Activated CD4-positive, alpha-beta T cell treated with anti-CD3 and anti-CD28 coated beads for 36 hours (primary cell): ENCODE results near the gene KLLN. TPM values are rescaled to one million over a fixed set of nuclear protein-coding genes. Genes with fewer than 3 reads are reported as not detected.
A peak's percentile ranks its signal among the peaks of the same experiment; 100 is the strongest.
"Not testable (repeated sequence)": the region's sequence is repeated elsewhere in the genome, so short reads cannot be mapped to it uniquely, and the experiment has no call there.

ENCODE experiments used
- ATAC-seq: fragments of 200-7000 bp; cut with Tn5 transposase; one replicate; pipeline ENCODE4 v1.10.0; 2021; ENCODE audit warnings: mild to moderate bottlenecking, moderate library complexity
- CTCF ChIA-PET: fragments of 350-600 bp; sonication (Branson Sonifier 250); formaldehyde crosslinking; loops from one replicate; lab custom pipeline; 2021; ENCODE audit warnings: antibody characterized with exemption; lab: Charles Lee
- POLR2A ChIA-PET: fragments of 350-600 bp; sonication (Branson Sonifier 250); formaldehyde crosslinking; loops from one replicate; lab custom pipeline; 2021; ENCODE audit warnings: antibody characterized with exemption, inconsistent platforms; lab: Charles Lee
- DNase-seq: peaks from one replicate; pipeline ENCODE4 v3.0.0-alpha.2; 2020
- H3K27ac Mint-ChIP-seq: one replicate; pipeline ENCODE4 v1.8.0; 2021; ENCODE audit warnings: mixed read lengths
- H3K27me3 Mint-ChIP-seq: one replicate; pipeline ENCODE4 v1.8.0; 2021; ENCODE audit warnings: mixed read lengths
- H3K36me3 Mint-ChIP-seq: one replicate; pipeline ENCODE4 v1.8.0; 2021; ENCODE audit warnings: low read depth, mixed read lengths
- H3K4me1 Mint-ChIP-seq: one replicate; pipeline ENCODE4 v1.8.0; 2021; ENCODE audit warnings: mixed read lengths
- H3K4me3 Mint-ChIP-seq: one replicate; pipeline ENCODE4 v1.8.0; 2021; ENCODE audit warnings: mild to moderate bottlenecking, moderate library complexity, mixed read lengths
- H3K9me3 Mint-ChIP-seq: one replicate; pipeline ENCODE4 v1.8.0; 2021; ENCODE audit warnings: low read depth, mixed read lengths
- intact Hi-C, 2 experiments: fragments of 100-400 bp; cut with DNase I in 1 of 2; cut with micrococcal nuclease in 1 of 2; formaldehyde crosslinking; loops; one replicate each; pipeline versions ENCODE4 v1.14.2 to v1.15.1; 2022 to 2024; cut with DNase I, micrococcal nuclease
- total RNA-seq, 2 experiments: library from RNA; stranded (reverse); gene quantifications; one replicate each; pipeline ENCODE4 v1.2.3, GENCODE V29; 2021

The KLLN gene
- total RNA-seq, 2 experiments from 2014 or later = 0.30 to 0.34 TPM

DNA sequence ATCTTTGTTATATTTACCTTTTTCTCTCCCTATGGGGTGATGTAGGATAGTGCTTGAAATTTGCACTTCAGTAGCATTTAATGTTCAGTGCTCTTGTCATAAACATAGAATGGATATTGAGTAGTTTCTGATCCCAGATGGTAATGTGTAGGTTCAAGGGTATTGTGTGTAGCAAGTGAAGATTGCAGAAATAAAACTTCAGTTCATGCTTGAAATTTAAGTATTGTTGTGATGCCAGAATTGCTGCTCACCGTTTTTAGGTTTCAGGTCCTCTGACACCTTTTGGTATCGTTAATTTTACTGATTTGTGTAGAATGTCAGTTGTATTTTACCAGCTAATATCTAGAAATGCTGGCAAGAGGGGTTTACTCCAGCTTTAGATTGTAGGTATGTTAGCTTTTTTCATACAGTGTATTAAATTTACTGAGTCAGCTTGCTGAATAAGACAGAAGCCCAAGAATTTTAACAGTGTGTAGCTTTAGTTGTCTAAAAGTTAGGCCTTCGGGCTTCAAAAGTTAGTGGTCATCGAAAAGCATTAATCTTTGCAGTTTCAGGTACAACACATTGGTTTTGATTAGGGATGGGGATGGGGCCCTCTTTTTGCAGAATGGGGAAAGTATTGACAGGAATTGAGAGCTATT is 2.0 kb upstream of the KLLN start:
- Mint-ChIP-seq H3K27me3 (no peaks in the 10 kb centered on the region), H3K27ac (peak overlapping the region; percentile 88), H3K4me3 (peak overlapping the region; percentile 91), H3K4me1 (peaks cover 47% of the 10 kb centered on the region), H3K9me3 (no peaks in the 10 kb centered on the region), H3K36me3 (peaks cover 24% of the 10 kb centered on the region)
- no peak for ATAC-seq
- intact Hi-C loops = loop anchor here in 1 of 2 experiments (10.0 kb wide), 2 partner anchors 771 to 1129 kb away; partner anchors contain the start of genes FAS, GLUD1 and SHLD2
- ChIA-PET POLR2A (interaction anchor here (1.3 kb wide), 1 partner anchor 226 kb away, joined by 6 read pairs; no protein-coding TSS in a partner anchor), CTCF (interaction anchor here (0.6 to 1.5 kb wide), 6 partner anchors 9 to 251 kb away, joined by 3 to 5 read pairs (median 4); partner anchors contain the start of gene ATAD1)
- no peak for DNase-seq

DNA sequence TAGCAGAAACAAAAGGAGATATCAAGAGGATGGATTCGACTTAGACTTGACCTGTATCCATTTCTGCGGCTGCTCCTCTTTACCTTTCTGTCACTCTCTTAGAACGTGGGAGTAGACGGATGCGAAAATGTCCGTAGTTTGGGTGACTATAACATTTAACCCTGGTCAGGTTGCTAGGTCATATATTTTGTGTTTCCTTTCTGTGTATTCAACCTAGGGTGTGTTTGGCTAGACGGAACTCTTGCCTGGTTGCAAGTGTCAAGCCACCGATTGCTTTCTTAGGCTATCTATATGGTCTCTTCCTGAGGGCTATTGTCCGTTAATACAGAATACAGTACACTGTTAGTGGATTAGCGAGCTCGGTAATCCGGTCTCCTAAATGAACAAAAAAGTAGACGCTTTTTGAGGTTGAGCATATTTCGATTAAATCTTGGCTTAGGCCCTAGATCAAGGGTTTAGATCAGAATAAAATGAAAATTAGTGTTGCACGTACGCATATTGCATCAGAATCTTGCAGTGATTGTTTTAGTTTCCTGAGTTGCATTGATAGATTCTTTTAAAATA is 1.2 kb upstream of the KLLN start:
- peaks cover 45% of the 10 kb centered on the region for H3K4me1 Mint-ChIP-seq
- CTCF ChIA-PET = no interaction called here
- intact Hi-C loops = loop anchor here (5.0 to 10.0 kb wide), 5 partner anchors 63 to 1130 kb away; partner anchors contain the start of genes FAS (in 1 of the 2), GLUD1 (in 1 of the 2) and SHLD2 (in 1 of the 2)
- peak overlapping the region; percentile 91 for H3K4me3 Mint-ChIP-seq
- peak overlapping the region; percentile 88 for H3K27ac Mint-ChIP-seq
- DNase-seq (no peak), ATAC-seq (no peak)
- H3K36me3 Mint-ChIP-seq = peaks cover 24% of the 10 kb centered on the region
- POLR2A ChIA-PET = no interaction called here
- H3K27me3 Mint-ChIP-seq = no peaks in the 10 kb centered on the region
- H3K9me3 Mint-ChIP-seq = no peaks in the 10 kb centered on the region

DNA sequence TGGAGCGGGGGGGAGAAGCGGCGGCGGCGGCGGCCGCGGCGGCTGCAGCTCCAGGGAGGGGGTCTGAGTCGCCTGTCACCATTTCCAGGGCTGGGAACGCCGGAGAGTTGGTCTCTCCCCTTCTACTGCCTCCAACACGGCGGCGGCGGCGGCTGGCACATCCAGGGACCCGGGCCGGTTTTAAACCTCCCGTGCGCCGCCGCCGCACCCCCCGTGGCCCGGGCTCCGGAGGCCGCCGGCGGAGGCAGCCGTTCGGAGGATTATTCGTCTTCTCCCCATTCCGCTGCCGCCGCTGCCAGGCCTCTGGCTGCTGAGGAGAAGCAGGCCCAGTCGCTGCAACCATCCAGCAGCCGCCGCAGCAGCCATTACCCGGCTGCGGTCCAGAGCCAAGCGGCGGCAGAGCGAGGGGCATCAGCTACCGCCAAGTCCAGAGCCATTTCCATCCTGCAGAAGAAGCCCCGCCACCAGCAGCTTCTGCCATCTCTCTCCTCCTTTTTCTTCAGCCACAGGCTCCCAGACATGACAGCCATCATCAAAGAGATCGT is 690 bp upstream of the KLLN start:
- Mint-ChIP-seq H3K27ac (peak overlapping the region; percentile 88), H3K4me1 (peaks cover 41% of the 10 kb centered on the region), H3K36me3 (peaks cover 24% of the 10 kb centered on the region), H3K4me3 (peak overlapping the region; percentile 91)
- H3K27me3 Mint-ChIP-seq, H3K9me3 Mint-ChIP-seq, ATAC-seq: not testable (repeated sequence)
- DNase-seq = peak; percentile 47
- ChIA-PET CTCF (interaction anchor here (1.1 kb wide), 1 partner anchor 28 kb away, joined by 3 read pairs; no protein-coding TSS in a partner anchor), POLR2A (interaction anchor here (2.4 kb wide), 1 partner anchor 227 kb away, joined by 10 read pairs; no protein-coding TSS in a partner anchor)
- intact Hi-C loops = loop anchor here (1.0 to 10.0 kb wide), 11 partner anchors 63 to 1131 kb away; partner anchors contain the start of genes FAS (in 1 of the 2), GLUD1 (in 1 of the 2) and SHLD2 (in 1 of the 2)

DNA sequence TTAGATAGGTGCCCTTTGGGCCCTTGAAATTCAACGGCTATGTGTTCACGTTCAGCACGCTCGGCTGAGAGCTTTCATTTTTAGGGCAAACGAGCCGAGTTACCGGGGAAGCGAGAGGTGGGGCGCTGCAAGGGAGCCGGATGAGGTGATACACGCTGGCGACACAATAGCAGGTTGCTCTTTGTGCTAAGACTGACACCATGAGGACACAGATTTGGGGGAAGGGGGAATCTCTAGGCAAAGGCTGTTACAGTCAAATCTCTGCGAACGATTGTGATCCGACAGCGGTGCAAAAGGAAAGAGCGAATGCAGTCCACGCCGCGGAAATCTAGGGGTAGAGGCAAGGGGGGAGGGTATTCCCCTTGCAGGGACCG is 667 bp downstream of the KLLN start:
- Mint-ChIP-seq H3K27ac (peak overlapping the region; percentile 92), H3K36me3 (peaks cover 20% of the 10 kb centered on the region), H3K27me3 (no peaks in the 10 kb centered on the region), H3K9me3 (no peaks in the 10 kb centered on the region), H3K4me1 (peaks cover 34% of the 10 kb centered on the region), H3K4me3 (peak overlapping the region; percentile 91)
- CTCF ChIA-PET = interaction anchor here (0.8 to 1.8 kb wide), 9 partner anchors 44 to 702 kb away, joined by 3 to 12 read pairs (median 3); partner anchors contain the start of gene ATAD1
- intact Hi-C loops = loop anchor here (1.0 to 10.0 kb wide), 15 partner anchors 44 to 1132 kb away; partner anchors contain the start of genes ATAD1 (in 2 of the 2), FAS (in 1 of the 2), GLUD1 (in 1 of the 2) and SHLD2 (in 1 of the 2)
- DNase-seq = peak; percentile 82
- ATAC-seq = peak; percentile 47
- POLR2A ChIA-PET = interaction anchor here (0.8 to 2.5 kb wide), 4 partner anchors 35 to 720 kb away, joined by 3 to 17 read pairs (median 6); partner anchors contain the start of gene ATAD1

DNA sequence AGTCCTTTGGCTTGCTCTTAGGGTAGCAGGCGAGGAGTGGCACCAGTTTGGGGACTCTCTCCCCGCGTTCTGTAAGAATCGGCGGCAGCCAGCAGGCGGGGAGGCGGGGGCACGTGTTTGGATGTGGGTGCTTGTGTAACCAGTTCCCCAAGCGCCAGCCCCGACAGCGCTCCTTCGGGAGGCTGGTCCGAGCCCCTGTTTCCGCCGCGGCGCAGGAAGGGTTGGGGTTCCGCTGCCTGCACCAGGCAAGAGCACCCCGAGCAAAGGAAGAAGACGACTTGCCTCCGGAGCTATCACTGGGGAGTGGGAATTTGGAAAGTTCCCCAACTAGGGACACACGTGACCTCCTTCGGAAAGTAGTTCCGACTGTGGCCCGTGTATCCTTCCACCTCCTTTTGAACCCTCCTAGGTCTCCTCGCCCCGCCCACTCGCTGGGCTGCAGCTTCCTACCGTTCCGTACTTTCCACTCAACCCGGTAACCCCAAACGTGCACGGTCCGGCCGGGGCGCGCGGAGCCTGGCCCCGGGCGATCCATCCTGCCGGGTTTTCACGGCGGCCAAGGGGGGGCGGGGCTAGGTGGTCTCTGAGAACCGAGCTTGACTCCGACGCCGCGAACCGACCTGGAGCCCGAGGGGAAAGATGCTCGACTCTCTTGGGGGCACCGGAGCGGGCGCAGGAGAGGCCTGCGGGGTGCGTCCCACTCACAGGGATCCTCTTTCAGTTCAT is 1.2 kb downstream of the KLLN start:
- ChIA-PET POLR2A (interaction anchor here (0.8 to 2.5 kb wide), 4 partner anchors 35 to 721 kb away, joined by 3 to 17 read pairs (median 6); partner anchors contain the start of gene ATAD1), CTCF (interaction anchor here (0.8 to 1.8 kb wide), 13 partner anchors 11 to 1633 kb away, joined by 3 to 12 read pairs (median 3); partner anchors contain the start of gene ATAD1)
- peaks cover 18% of the 10 kb centered on the region for H3K36me3 Mint-ChIP-seq
- no peaks in the 10 kb centered on the region for H3K9me3 Mint-ChIP-seq
- intact Hi-C loops = loop anchor here (1.0 to 10.0 kb wide), 15 partner anchors 44 to 1133 kb away; partner anchors contain the start of genes ATAD1 (in 2 of the 2), FAS (in 1 of the 2), GLUD1 (in 1 of the 2) and SHLD2 (in 1 of the 2)
- H3K4me3 Mint-ChIP-seq = peak overlapping the region; percentile 91
- H3K27ac Mint-ChIP-seq = peak overlapping the region; percentile 92
- no peaks in the 10 kb centered on the region for H3K27me3 Mint-ChIP-seq
- ATAC-seq (peak; percentile 66), DNase-seq (peak; percentile 96)
- H3K4me1 Mint-ChIP-seq = peaks cover 30% of the 10 kb centered on the region

DNA sequence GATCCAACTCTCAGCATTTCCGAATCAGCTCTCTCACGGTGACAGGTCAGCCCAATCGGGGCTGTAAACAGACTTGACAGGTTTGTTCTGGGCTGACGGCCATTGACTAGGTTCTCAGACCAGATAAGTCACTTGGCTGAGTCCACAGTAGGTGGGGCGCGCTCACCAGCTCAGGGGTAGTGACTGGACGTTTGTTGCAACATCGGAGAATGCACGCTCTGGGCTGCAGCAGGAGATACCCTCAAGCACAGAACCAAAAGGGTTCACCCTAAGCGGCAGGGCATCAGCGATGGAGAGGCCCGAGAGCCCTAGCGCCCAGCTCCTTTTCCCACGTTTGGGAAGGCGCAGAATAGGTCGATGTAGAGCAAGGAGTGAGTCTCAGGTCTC is 1.8 kb downstream of the KLLN start:
- Mint-ChIP-seq H3K9me3 (no peaks in the 10 kb centered on the region), H3K27ac (peak overlapping the region; percentile 92), H3K4me1 (peaks cover 26% of the 10 kb centered on the region), H3K27me3 (no peaks in the 10 kb centered on the region), H3K4me3 (peak overlapping the region; percentile 91), H3K36me3 (peaks cover 14% of the 10 kb centered on the region)
- CTCF ChIA-PET = interaction anchor here (0.8 to 1.2 kb wide), 6 partner anchors 10 to 1633 kb away, joined by 3 to 6 read pairs (median 4); no protein-coding TSS in a partner anchor
- no peak for ATAC-seq
- DNase-seq = no peak
- POLR2A ChIA-PET = interaction anchor here (0.8 to 2.5 kb wide), 3 partner anchors 34 to 230 kb away, joined by 3 to 17 read pairs (median 10); partner anchors contain the start of gene ATAD1
- intact Hi-C loops = loop anchor here (2.0 to 10.0 kb wide), 6 partner anchors 66 to 1133 kb away; partner anchors contain the start of genes FAS (in 1 of the 2), GLUD1 (in 1 of the 2) and SHLD2 (in 1 of the 2)

DNA sequence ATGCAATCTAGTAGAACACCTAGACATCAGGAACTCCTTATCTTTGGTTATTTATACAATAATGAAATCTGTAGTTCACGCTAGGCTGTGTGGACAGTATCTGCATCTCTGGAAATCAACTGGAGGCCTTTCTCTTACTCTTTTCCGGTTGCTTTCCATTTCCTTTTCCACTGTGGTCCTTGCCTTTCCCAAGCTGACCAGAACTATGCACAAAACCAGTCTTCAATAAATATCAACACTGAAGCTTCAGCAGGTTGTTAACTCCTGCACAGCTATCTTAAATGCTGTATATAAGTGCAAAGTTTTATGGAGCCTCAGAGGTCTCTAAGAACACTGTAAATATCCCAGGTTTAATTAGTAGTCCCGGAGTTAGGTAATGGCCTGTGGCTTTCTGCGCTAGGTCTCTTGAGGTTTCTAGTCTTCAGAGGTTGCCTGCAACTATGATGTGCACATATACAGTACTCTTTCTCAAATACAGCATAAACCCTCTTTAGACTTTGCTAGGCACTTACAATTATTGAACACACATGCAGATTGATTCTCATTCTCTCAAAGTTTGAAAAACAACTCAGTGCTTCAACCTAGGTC is 2.4 kb downstream of the KLLN start:
- ATAC-seq = no peak

DNA sequence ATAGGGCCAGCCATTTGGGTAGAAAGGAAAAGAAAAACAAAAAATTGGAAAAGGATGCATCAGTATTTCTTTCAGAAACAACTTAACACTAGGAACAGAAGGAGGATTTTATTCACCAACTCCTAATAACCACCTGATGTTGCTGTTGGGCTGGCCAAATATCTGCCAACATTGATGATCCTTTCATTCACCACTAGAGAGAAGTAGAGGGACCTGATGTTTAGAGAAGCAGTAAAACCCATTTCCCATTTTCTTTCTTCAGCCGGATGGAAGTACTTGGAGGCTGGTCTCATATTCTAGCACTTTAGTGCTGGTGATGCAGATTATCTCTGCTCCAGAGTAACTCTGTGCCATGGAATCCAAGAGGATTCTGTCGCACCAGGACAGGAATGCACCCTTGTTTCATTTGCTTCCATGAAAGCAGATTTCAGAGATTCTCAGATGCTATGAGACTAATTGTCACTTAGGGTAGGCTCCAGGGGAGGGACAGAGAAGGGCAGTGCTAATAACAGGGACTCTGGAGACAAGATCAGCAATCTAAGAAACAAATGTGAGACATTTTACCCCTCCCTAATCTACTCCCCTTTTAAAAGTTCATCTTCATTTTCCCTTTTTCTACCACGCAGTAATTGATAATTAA is 3.1 kb downstream of the KLLN start:
- POLR2A ChIA-PET = no interaction called here
- Mint-ChIP-seq H3K9me3 (no peaks in the 10 kb centered on the region), H3K27ac (no peak overlapping the region), H3K4me1 (peaks cover 24% of the 10 kb centered on the region), H3K27me3 (no peaks in the 10 kb centered on the region), H3K36me3 (peaks cover 7% of the 10 kb centered on the region), H3K4me3 (no peak overlapping the region)
- DNase-seq (peak; percentile 32), ATAC-seq (no peak)
- CTCF ChIA-PET = interaction anchor here (1.1 kb wide), 1 partner anchor 41 kb away, joined by 6 read pairs; no protein-coding TSS in a partner anchor
- intact Hi-C loops = loop anchor here (1.0 to 10.0 kb wide), 7 partner anchors 67 to 1135 kb away; partner anchors contain the start of genes FAS (in 1 of the 2), GLUD1 (in 1 of the 2) and SHLD2 (in 1 of the 2)

More for the DNA sequence above, 2.4 kb downstream of the KLLN start:
- H3K27ac Mint-ChIP-seq = no peak overlapping the region
- H3K9me3 Mint-ChIP-seq = no peaks in the 10 kb centered on the region
- H3K4me1 Mint-ChIP-seq = peaks cover 24% of the 10 kb centered on the region
- ChIA-PET CTCF (interaction anchor here (0.9 to 1.2 kb wide), 3 partner anchors 9 to 231 kb away, joined by 3 to 6 read pairs (median 3); no protein-coding TSS in a partner anchor), POLR2A (interaction anchor here (2.5 kb wide), 1 partner anchor 43 kb away, joined by 17 read pairs; the partner anchor contains the start of gene ATAD1)
- no peaks in the 10 kb centered on the region for H3K27me3 Mint-ChIP-seq
- intact Hi-C loops = loop anchor here (1.0 to 10.0 kb wide), 7 partner anchors 66 to 1134 kb away; partner anchors contain the start of genes FAS (in 1 of the 2), GLUD1 (in 1 of the 2) and SHLD2 (in 1 of the 2)
- DNase-seq = no peak
- peak overlapping the region; percentile 91 for H3K4me3 Mint-ChIP-seq
- peaks cover 12% of the 10 kb centered on the region for H3K36me3 Mint-ChIP-seq

DNA sequence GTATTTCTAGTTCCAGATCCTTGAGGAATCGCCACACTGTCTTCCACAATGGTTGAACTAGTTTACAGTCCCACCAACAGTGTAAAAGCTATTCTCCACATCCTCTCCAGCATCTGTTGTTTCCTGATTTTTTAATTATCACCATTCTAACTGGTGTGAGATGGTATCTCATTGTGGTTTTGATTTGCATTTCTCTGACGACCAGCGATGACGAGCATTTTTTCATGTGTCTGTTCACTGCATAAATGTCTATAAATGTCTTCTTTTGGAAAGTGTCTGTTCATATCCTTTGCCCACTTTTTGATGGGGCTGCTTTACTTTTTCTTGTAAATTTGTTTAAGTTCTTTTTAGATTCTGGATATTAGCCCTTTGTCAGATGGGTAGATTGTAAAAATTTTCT is 7.7 kb downstream of the KLLN start:
- H3K9me3 Mint-ChIP-seq, POLR2A ChIA-PET, H3K27ac Mint-ChIP-seq, intact Hi-C loops, H3K4me3 Mint-ChIP-seq, DNase-seq, H3K27me3 Mint-ChIP-seq, ATAC-seq, H3K36me3 Mint-ChIP-seq: not testable (repeated sequence)
- CTCF ChIA-PET = interaction anchor here (1.0 kb wide), 1 partner anchor 10 kb away, joined by 4 read pairs; no protein-coding TSS in a partner anchor
- H3K4me1 Mint-ChIP-seq = peaks cover 20% of the 10 kb centered on the region
